Left cardiac atrium (tissue), 4 donors: ENCODE data around the gene PKNOX2. TPM values are rescaled to one million over a fixed set of nuclear protein-coding genes. Genes with fewer than 3 reads are reported as not detected.
A peak's percentile ranks its signal among the peaks of the same experiment; 100 is the strongest.
"Not testable (repeated sequence)": the region's sequence is repeated elsewhere in the genome, so short reads cannot be mapped to it uniquely, and the experiment has no call there.

Source experiments
- ATAC-seq, 2 donors: fragments of 200-7000 bp; cut with Tn5 transposase; one replicate each; pipeline ENCODE4 v1.9.1; 2020; ENCODE audit warnings: mild to moderate bottlenecking in 2 of 2, moderate library complexity in 2 of 2
- DNase-seq: peaks from one replicate; pipeline ENCODE4 v3.0.0-alpha.2; 2020
- intact Hi-C, 2 donors: fragments of 100-400 bp; cut with DNase I; formaldehyde crosslinking; loops; one replicate each; pipeline versions ENCODE4 v1.14.1 to v1.15.1; 2022 to 2023
- total RNA-seq, 2 donors: library from RNA; stranded (reverse); fragmentation: NEBNext Ultra II Directional; extraction: Animal tissue kit (Norgen Biotek cat#: 25700); gene quantifications; one replicate each; pipeline ENCODE4 v1.2.1, GENCODE V29; 2021
- donor health status: DM: no; HTN: yes; CAD: no.
- donor health status: DM: no; HTN: yes; CAD: no; lungs with severe emphysema.
- donor health status: DM: yes; HTN: yes; CAD: no.
- donor health status: Dilated cardiomyopathy.

PKNOX2 gene
- total RNA-seq, 2 donors from 2014 or later = 13.8 to 14.4 TPM

GRCh38 chr11:125221461-125221860 is 56.9 kb downstream of the PKNOX2 start:
- ATAC-seq = no peak
- intact Hi-C loops = loop anchor here in 1 of 2 donors (5.0 kb wide), 1 partner anchor 51 kb away; no protein-coding TSS in a partner anchor

GRCh38 chr11:125222494-125222893 is 57.9 kb downstream of the PKNOX2 start:
- ATAC-seq (no peak), DNase-seq (no peak)
- intact Hi-C loops = loop anchor here in 1 of 2 donors (5.0 kb wide), 1 partner anchor 50 kb away; no protein-coding TSS in a partner anchor

More at GRCh38 chr11:125221461-125221860, 56.9 kb downstream of the PKNOX2 start:
- no peak for DNase-seq

GRCh38 chr11:125223161-125223560 is 58.6 kb downstream of the PKNOX2 start:
- intact Hi-C loops = loop anchor here in 1 of 2 donors (5.0 kb wide), 1 partner anchor 49 kb away; no protein-coding TSS in a partner anchor
- DNase-seq, ATAC-seq: not testable (repeated sequence)

GRCh38 chr11:125223901-125224361 is 59.4 kb downstream of the PKNOX2 start:
- DNase-seq (no peak), ATAC-seq (no peak)
- intact Hi-C loops = loop anchor here in 1 of 2 donors (5.0 kb wide), 1 partner anchor 48 kb away; no protein-coding TSS in a partner anchor

GRCh38 chr11:125224391-125225021 is 60.0 kb downstream of the PKNOX2 start:
- ATAC-seq (peak; percentile 62 to 64), DNase-seq (peak; percentile 63)
- intact Hi-C loops = loop anchor here in 1 of 2 donors (5.0 kb wide), 1 partner anchor 48 kb away; no protein-coding TSS in a partner anchor

- ATAC-seq (no peak), DNase-seq (no peak)
- intact Hi-C loops = no loop called here
These were observed 60.9 kb downstream of the PKNOX2 start for GRCh38 chr11:125225401-125225800.

GRCh38 chr11:125226031-125226430 is 61.5 kb downstream of the PKNOX2 start:
- DNase-seq = no peak
- intact Hi-C loops = no loop called here
- ATAC-seq = no peak

GRCh38 chr11:125226706-125227105 is 62.2 kb downstream of the PKNOX2 start:
- intact Hi-C loops = no loop called here
- DNase-seq = no peak
- ATAC-seq = peak; percentile 25 to 73

GRCh38 chr11:125227151-125227550 is 62.6 kb downstream of the PKNOX2 start:
- intact Hi-C loops = no loop called here
- ATAC-seq (no peak), DNase-seq (no peak)

- ATAC-seq = no peak
- DNase-seq = no peak
- intact Hi-C loops = no loop called here
These were observed 63.9 kb downstream of the PKNOX2 start for GRCh38 chr11:125228445-125228844.

- no peak for DNase-seq
- intact Hi-C loops = no loop called here
- no peak for ATAC-seq
These were observed 64.4 kb downstream of the PKNOX2 start for GRCh38 chr11:125228993-125229392.

GRCh38 chr11:125229916-125230315 is 65.4 kb downstream of the PKNOX2 start:
- intact Hi-C loops = loop anchor here in 1 of 2 donors (10.0 kb wide), 1 partner anchor 115 kb away; no protein-coding TSS in a partner anchor
- DNase-seq = no peak
- ATAC-seq = no peak

GRCh38 chr11:125233116-125233515 is 68.6 kb downstream of the PKNOX2 start:
- intact Hi-C loops = loop anchor here in 1 of 2 donors (10.0 kb wide), 1 partner anchor 112 kb away; no protein-coding TSS in a partner anchor
- DNase-seq = no peak
- ATAC-seq = no peak

- DNase-seq = no peak
- no peak for ATAC-seq
- intact Hi-C loops = loop anchor here in 1 of 2 donors (10.0 kb wide), 1 partner anchor 111 kb away; no protein-coding TSS in a partner anchor
These were observed 69.3 kb downstream of the PKNOX2 start for GRCh38 chr11:125233736-125234275.

- DNase-seq = no peak
- intact Hi-C loops = loop anchor here in 1 of 2 donors (10.0 kb wide), 1 partner anchor 110 kb away; no protein-coding TSS in a partner anchor
- no peak for ATAC-seq
These were observed 70.5 kb downstream of the PKNOX2 start for GRCh38 chr11:125235071-125235471.

GRCh38 chr11:125236072-125236825 is 71.7 kb downstream of the PKNOX2 start:
- ATAC-seq = no peak
- no peak for DNase-seq
- intact Hi-C loops = loop anchor here in 1 of 2 donors (10.0 kb wide), 1 partner anchor 109 kb away; no protein-coding TSS in a partner anchor

- intact Hi-C loops = loop anchor here in 1 of 2 donors (10.0 kb wide), 1 partner anchor 105 kb away; no protein-coding TSS in a partner anchor
- ATAC-seq = no peak
- DNase-seq = no peak
These were observed 75.3 kb downstream of the PKNOX2 start for GRCh38 chr11:125239585-125240560.

GRCh38 chr11:125241104-125241503 is 76.6 kb downstream of the PKNOX2 start:
- no peak for ATAC-seq
- intact Hi-C loops = no loop called here
- no peak for DNase-seq
